HG02763 (cell line): ENCODE data around the gene ASB13.

ENCODE experiments used
- ATAC-seq: cut with Tn5 transposase; IDR thresholded peaks from one replicate; pipeline ENCODE4 v1.9.1; 2021; ENCODE audit warnings: mild to moderate bottlenecking, moderate library complexity; ENCODE audit not compliant: unreplicated experiment

The ASB13 gene

GRCh38 chr10:5648494-5649457, 17.6 kb downstream of the ASB13 start:
- no peak for ATAC-seq

- no peak for ATAC-seq
Observed at GRCh38 chr10:5647507-5648240, 18.7 kb downstream of the ASB13 start.

DNA sequence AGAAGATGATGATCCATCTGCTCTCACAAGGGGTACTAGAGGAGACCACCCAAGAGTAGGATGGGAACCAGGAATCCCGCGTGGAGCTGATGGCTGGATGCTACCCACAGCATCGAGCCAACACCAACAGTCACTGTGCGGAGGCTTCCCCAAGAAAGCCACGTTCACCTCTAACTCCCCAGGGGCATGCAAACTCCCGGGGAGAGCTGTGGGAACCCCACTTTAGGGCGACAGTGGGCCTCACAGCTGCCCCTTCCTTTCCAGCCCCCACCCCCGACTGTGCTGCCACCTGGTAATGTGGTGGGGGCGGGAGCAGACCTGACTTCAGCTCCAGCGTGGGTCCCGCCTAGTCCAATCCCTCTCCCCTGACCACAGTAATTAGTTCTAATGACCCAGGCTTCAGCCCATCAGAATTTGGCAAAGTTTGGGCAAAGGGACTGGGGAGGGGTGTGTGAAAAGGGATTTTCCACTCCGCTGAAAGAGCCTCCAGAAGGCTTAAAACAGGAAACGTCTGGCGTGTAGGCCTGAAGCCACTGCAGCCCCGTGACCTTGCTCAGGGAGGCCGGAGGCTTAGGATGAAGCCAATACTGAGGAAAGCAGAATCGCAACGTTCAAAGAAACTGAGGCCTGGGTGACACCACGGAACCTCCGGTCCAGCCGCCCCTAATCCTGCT, 20.3 kb downstream of the ASB13 start:
- ATAC-seq: no peak

GRCh38 chr10:5645375-5645774, 21.0 kb downstream of the ASB13 start:
- ATAC-seq: no peak

DNA sequence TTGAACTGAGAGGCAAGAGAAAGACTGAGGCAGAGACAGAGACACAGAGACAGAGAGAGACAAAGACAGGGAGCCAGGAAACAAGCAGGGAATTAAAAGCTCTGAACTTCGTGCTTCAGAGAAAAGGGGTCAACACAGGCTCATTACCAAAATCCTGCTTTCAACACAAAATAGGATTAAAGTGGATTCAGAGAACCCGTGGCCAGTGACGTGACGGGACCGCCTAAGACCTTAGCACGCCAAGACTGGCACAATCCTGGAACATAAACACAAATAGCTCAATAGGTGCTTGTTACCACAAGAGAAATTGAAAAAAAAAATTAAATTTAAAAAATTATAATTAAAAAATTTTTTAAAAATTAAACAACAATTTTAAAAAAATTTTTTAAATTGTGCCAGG, 21.5 kb downstream of the ASB13 start:
- ATAC-seq: no peak

DNA sequence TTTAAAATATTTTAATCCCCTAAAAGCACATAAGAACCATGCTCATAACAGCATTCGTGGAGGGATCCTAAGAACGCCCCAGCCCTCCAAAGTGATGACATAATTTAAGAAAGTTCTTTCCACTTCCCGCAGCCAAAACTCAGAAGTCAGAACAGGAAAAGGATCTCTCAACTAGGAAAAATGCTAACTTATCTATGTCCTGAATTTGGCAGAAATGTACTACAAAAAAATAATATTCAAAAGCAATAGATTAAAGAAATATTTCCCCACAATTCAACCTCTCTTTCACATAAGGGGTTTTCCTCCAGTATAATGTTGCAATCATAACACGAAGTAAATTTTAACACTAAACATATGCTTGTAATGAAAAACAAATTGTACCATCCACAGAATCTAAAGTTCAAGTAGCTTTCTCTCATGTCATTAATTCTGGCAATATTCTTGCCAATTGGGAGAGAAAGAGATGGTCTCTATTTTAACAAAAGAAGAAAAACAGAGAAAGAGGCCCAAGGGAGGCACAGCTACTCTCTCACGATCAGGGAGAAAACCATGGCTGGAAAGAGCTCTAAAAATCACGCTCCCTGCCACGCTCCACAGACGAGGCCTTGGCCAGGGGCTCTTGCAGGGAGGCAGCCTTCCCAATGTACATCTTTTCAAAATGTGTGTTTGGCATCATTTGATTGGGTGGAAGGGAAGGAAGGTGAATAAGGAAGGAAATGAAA, 22.9 kb downstream of the ASB13 start:
- no peak for ATAC-seq

DNA sequence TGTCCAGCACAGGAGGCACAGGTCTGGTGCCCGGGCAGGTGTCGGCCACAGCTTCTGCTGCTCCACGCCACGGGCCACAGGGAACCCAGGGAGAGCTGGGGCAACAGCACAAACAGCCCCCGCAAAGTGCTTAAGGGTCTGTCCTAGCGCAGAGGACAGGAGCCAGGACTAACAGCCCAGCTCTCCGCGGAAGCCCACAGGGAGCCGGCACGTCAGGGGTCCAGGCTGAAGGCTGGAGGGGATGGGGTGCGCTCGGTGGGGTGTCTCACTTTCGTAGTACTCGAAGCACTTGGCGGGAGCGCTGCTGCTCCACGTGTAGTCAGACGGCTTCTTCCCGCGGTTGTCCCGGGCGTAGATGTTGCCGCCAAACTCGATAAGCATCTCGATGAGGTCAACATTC, 24.9 kb downstream of the ASB13 start:
- ATAC-seq: no peak

DNA sequence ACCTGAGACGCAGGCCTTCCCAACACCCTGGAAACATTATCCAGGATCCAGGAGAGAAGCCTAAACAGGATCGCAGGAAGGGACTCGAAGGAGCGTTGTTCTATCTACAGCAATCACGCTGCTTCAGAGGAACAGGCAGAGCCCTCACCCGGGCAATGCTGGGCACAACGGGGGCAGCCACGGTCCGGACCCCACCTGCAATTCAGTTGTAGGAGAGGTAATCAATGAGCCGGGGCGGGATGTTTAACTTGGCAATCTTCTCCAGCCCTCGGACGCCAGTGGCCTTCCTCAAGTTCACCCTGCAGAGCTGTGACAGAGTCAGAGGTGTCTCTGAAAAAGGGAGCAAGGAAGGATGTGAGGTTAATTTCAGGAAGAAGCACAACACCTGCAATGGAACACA, 25.9 kb downstream of the ASB13 start:
- ATAC-seq: no peak

GRCh38 chr10:5640036-5640435, 26.4 kb downstream of the ASB13 start:
- no peak for ATAC-seq

GRCh38 chr10:5639066-5639465, 27.3 kb downstream of the ASB13 start:
- no peak for ATAC-seq

GRCh38 chr10:5638494-5638893, 27.9 kb downstream of the ASB13 start:
- no peak for ATAC-seq

GRCh38 chr10:5634918-5635317, 31.5 kb downstream of the ASB13 start:
- no peak for ATAC-seq

DNA sequence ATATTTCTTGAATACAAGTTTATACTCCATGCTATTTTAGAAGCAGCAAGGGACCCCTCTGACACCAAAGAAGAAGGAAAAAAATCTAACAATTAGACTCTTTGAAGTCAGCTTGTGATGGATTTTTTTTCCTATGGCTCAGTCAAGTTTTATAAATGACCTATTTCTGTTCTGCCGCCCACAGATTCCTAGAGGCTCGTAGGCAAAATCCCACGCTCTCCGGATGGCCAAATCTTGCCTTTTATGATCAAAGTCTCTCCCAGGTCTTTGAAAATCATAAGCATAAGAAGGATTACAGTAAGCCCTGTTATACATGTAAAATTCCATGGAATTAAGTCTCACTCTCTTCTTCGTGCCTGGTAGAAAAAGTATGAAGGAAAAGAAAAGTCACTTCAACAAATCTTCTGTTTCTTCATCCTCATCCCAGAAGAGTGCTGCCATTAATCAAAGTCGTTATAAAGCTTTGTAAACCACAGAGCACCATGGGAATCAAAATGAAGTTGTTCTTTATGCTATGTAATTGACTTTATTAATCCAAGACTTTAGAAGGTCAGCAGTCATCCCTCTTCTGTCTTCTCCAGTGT, 33.1 kb downstream of the ASB13 start:
- no peak for ATAC-seq

GRCh38 chr10:5632446-5632845, 33.9 kb downstream of the ASB13 start:
- ATAC-seq: no peak

- ATAC-seq: no peak
Observed at GRCh38 chr10:5631936-5632335, 34.5 kb downstream of the ASB13 start.

DNA sequence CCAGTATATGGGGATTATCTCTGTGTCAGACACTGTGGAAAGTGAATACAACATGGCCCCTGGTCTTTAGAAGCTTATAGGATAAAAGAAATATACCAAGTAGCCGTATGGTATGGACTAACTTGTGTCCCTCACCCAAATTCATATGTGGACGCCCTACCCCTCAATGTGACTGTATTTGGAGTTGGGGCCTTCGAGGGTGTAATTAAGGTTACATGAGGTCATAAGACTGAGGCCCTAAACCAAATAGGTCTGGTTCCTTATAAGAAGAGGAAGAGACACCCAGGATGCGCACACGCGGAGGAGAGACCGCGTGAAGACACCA, 36.3 kb downstream of the ASB13 start:
- ATAC-seq: no peak

DNA sequence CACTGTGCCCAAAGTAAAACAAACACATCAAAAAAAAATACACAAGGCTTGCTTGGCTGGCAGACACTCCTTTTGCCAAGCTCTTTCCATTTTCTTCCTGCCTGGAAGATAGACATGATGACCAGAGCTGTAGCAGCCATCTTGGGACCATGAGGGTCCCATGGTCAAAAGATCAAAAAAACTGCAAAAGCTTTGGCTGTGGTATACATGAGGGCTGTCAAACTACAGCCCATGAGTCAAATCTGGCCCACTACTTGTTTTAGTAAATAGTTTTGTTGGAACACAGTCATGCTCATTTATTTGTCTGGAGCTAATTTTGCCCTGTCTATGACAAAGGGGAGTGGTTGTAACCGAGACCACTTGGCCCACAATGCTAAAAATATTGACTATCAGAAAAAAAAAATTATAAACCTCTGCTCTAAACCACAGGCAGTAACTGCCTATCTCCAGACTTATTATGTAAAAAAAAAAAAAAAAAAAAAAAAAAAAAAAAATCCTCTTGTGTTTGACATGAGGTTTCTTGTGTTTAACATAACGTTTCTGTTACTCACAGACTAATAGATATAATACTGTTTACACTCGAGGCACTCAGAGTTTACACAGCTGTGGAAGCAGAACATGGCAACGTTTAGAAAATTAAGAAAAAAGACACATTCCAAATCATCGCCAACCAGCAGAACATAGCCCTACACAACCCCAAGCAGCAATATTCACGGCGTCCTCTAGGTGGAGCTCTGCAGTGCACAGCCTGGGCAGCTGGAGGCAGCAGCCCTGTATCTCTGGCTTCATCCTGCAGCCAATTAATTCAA, 36.9 kb downstream of the ASB13 start:
- no peak for ATAC-seq

GRCh38 chr10:5628451-5629302, 37.7 kb downstream of the ASB13 start:
- no peak for ATAC-seq

GRCh38 chr10:5627486-5628044, 38.8 kb downstream of the ASB13 start:
- no peak for ATAC-seq
